ENCODE measurements around the gene PLEKHN1.
"Not testable (repeated sequence)": the region's sequence is repeated elsewhere in the genome, so short reads cannot be mapped to it uniquely, and the experiment has no call there.

DNA sequence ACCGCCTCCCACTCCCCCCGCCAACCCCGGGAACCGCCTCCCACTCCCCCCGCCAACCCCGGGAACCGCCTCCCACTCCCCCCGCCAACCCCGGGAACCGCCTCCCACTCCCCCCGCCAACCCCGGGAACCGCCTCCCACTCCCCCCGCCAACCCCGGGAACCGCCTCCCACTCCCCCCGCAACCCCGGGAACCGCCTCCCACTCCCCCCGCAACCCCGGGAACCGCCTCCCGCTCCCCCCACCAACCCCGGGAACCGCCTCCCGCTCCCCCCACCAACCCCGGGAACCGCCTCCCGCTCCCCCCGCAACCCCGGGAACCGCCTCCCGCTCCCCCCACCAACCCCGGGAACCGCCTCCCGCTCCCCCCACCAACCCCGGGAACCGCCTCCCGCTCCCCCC, 10.5 kb downstream of the PLEKHN1 start:
- not testable (repeated sequence) for TF ChIP-seq FOS (IDR thresholded peaks at IDR 0.05; ENCODE audit: borderline replicate concordance, insufficient read depth, low read length); POLR2A (IDR thresholded peaks at IDR 0.05; ENCODE audit: low read depth, low read length)
- TF ChIP-seq, protein P1, sequence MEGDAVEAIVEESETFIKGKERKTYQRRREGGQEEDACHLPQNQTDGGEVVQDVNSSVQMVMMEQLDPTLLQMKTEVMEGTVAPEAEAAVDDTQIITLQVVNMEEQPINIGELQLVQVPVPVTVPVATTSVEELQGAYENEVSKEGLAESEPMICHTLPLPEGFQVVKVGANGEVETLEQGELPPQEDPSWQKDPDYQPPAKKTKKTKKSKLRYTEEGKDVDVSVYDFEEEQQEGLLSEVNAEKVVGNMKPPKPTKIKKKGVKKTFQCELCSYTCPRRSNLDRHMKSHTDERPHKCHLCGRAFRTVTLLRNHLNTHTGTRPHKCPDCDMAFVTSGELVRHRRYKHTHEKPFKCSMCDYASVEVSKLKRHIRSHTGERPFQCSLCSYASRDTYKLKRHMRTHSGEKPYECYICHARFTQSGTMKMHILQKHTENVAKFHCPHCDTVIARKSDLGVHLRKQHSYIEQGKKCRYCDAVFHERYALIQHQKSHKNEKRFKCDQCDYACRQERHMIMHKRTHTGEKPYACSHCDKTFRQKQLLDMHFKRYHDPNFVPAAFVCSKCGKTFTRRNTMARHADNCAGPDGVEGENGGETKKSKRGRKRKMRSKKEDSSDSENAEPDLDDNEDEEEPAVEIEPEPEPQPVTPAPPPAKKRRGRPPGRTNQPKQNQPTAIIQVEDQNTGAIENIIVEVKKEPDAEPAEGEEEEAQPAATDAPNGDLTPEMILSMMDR (IDR thresholded peaks at IDR 0.05; ENCODE audit: extremely low read depth in 1 of 2, insufficient read depth in 1 of 2, low read depth in 1 of 2, low read length in 2 of 2): not testable (repeated sequence)
- TF ChIP-seq, protein P2, sequence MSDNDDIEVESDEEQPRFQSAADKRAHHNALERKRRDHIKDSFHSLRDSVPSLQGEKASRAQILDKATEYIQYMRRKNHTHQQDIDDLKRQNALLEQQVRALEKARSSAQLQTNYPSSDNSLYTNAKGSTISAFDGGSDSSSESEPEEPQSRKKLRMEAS (IDR thresholded peaks at IDR 0.05; ENCODE audit: insufficient read depth, insufficient read length): not testable (repeated sequence)

All from endothelial cell of umbilical vein (primary cell).